Parathyroid adenoma (tissue), 2 donors: ENCODE results near the gene MSMP.

Experiments
- H2AFZ ChIP-seq: fragments of 300-600 bp; sonication (generic); one replicate; pipeline ENCODE4 v1.7.0; 2017; ENCODE audit warnings: antibody characterized with exemption, mild to moderate bottlenecking
- H3K27ac ChIP-seq: fragments of 300-600 bp; sonication (generic); one replicate; pipeline ENCODE4 v1.7.0; 2017
- H3K27me3 ChIP-seq: fragments of 300-600 bp; sonication (generic); one replicate; pipeline ENCODE4 v1.7.0; 2017; ENCODE audit warnings: low read length; ENCODE audit not compliant: control insufficient read depth, insufficient read depth
- H3K36me3 ChIP-seq: fragments of 300-600 bp; sonication (generic); one replicate; pipeline ENCODE4 v1.7.0; 2017; ENCODE audit warnings: low read length; ENCODE audit not compliant: control insufficient read depth, insufficient read depth
- H3K4me1 ChIP-seq: fragments of 300-600 bp; sonication (generic); one replicate; pipeline ENCODE4 v1.7.0; 2017; ENCODE audit warnings: control low read depth
- H3K4me2 ChIP-seq: fragments of 300-600 bp; sonication (generic); one replicate; pipeline ENCODE4 v1.7.0; 2017; ENCODE audit warnings: low read length
- H3K4me3 ChIP-seq: fragments of 300-600 bp; sonication (generic); one replicate; pipeline ENCODE4 v1.7.0; 2017; ENCODE audit warnings: low read depth, low read length
- H3K79me2 ChIP-seq: fragments of 300-600 bp; sonication (generic); one replicate; pipeline ENCODE4 v1.7.0; 2017; ENCODE audit warnings: control low read depth
- H3K9ac ChIP-seq: fragments of 300-600 bp; sonication (generic); one replicate; pipeline ENCODE4 v1.7.0; 2017; ENCODE audit warnings: mild to moderate bottlenecking
- H3K9me3 ChIP-seq: fragments of 300-600 bp; sonication (generic); one replicate; pipeline ENCODE4 v1.7.0; 2017; ENCODE audit warnings: low read length; ENCODE audit not compliant: control insufficient read depth
- CTCF ChIP-seq: fragments of 300-600 bp; sonication (generic); IDR thresholded peaks from one replicate; pipeline ENCODE4 v1.7.0; 2017; ENCODE audit warnings: antibody characterized with exemption, mild to moderate bottlenecking
- donor health status: primary hyperparathyroidism.

The MSMP gene

GRCh38 chr9:35760651-35761050, 6.6 kb upstream of the MSMP start:
- TF ChIP-seq CTCF: no peak
- H3K4me3 ChIP-seq: no peak overlapping the region
- no peaks in the 10 kb centered on the region for H3K27me3 ChIP-seq
- no peaks in the 10 kb centered on the region for H3K9me3 ChIP-seq
- H3K4me2 ChIP-seq: no peak overlapping the region
- H2AFZ ChIP-seq: no peak overlapping the region
- H3K36me3 ChIP-seq: no peaks in the 10 kb centered on the region
- no peaks in the 10 kb centered on the region for H3K79me2 ChIP-seq
- no peak overlapping the region for H3K27ac ChIP-seq
- no peaks in the 10 kb centered on the region for H3K4me1 ChIP-seq
- no peak overlapping the region for H3K9ac ChIP-seq

DNA sequence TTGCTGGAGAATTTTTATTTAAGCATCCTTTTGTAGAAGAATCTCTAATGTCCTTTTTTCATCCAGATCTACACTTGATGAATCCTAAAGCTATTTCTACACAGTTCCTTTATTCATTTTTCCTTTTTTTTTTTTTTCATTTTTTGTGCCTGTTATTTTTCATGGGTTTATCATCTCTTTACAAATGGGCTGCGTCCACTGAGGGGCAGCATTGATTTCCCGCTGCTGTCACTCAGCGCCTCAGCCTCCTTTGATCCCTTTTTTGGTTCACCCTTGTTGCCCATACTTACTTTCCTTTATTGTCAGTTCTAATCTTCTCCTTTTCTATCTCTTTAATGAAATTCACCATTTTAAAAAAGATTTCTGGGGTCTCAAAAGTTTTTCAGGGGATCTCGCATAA, 5.7 kb upstream of the MSMP start:
- Histone ChIP-seq H3K79me2 (no peaks in the 10 kb centered on the region), H3K4me2 (no peak overlapping the region), H3K36me3 (no peaks in the 10 kb centered on the region), H3K27me3 (no peaks in the 10 kb centered on the region), H3K9ac (no peak overlapping the region), H3K4me3 (no peak overlapping the region), H2AFZ (no peak overlapping the region), H3K4me1 (no peaks in the 10 kb centered on the region), H3K27ac (no peak overlapping the region), H3K9me3 (no peaks in the 10 kb centered on the region)
- TF ChIP-seq CTCF: no peak

DNA sequence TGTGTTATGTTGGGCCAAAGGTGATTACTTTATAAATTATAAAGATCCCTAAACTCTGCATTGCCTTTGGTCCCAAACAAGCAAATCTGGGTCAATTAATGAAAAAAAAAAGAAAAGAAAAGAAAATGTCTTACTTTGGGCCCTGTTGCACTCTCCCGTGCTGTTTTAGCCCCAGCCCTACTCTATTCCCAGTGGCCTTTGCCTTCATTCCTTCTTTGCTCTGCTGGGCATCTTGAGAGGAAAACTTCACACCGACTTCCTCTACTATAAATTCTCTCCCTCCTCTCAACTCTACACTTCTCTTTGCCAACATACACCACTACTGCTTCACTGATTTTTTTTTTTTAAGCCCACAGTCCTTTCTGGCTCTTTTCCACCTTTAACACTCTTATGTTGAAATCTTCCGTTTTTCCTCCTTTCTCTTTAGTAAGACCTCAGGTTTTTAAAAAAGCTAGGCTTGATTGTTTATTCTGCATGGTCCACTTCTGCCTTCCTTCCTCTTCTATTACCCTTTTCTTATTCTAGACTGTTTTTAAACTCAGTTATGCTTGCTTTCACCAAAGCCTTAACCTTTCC, 4.5 kb upstream of the MSMP start:
- H3K9ac ChIP-seq: no peak overlapping the region
- H2AFZ ChIP-seq: no peak overlapping the region
- no peak overlapping the region for H3K4me3 ChIP-seq
- H3K4me2 ChIP-seq: no peak overlapping the region
- no peak overlapping the region for H3K27ac ChIP-seq
- no peaks in the 10 kb centered on the region for H3K9me3 ChIP-seq
- no peaks in the 10 kb centered on the region for H3K36me3 ChIP-seq
- no peaks in the 10 kb centered on the region for H3K79me2 ChIP-seq
- TF ChIP-seq CTCF: no peak
- no peaks in the 10 kb centered on the region for H3K27me3 ChIP-seq
- no peaks in the 10 kb centered on the region for H3K4me1 ChIP-seq

DNA sequence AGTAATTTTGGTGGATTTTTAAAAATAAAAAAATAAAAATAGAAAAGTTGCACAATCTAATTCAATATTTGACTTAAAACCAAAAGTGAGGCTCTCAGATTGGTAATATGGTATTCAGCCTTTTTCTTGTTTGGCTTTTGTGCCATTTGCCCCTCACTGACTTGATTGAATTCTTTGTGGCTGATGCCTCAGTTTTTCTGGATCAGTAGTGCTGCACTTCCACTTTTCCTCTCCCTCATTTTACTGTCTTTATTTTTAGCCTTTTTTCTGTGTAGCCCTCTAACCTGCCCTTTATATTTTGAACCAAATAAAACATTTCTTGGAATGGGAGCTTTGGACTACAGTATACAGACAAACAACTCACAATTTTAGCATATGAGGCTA, 3.8 kb upstream of the MSMP start:
- Histone ChIP-seq H3K27me3 (no peaks in the 10 kb centered on the region), H3K4me2 (peak overlapping the region; percentile 96), H3K27ac (no peak overlapping the region), H3K36me3 (no peaks in the 10 kb centered on the region), H3K9ac (no peak overlapping the region), H3K79me2 (no peaks in the 10 kb centered on the region), H3K4me1 (no peaks in the 10 kb centered on the region), H3K9me3 (no peaks in the 10 kb centered on the region), H2AFZ (no peak overlapping the region), H3K4me3 (peak overlapping the region; percentile 72)
- no peak for TF ChIP-seq CTCF

GRCh38 chr9:35757226-35757891, 3.3 kb upstream of the MSMP start:
- peak overlapping the region; percentile 83 for H3K27ac ChIP-seq
- H3K27me3 ChIP-seq: no peaks in the 10 kb centered on the region

More at GRCh38 chr9:35757226-35757891, 3.3 kb upstream of the MSMP start:
- peak overlapping the region; percentile 96 for H3K4me2 ChIP-seq
- H3K9me3 ChIP-seq: no peaks in the 10 kb centered on the region
- H3K4me3 ChIP-seq: peak overlapping the region; percentile 72
- TF ChIP-seq CTCF: no peak
- no peaks in the 10 kb centered on the region for H3K36me3 ChIP-seq
- no peaks in the 10 kb centered on the region for H3K4me1 ChIP-seq
- H2AFZ ChIP-seq: peak overlapping the region; percentile 65
- H3K9ac ChIP-seq: peak overlapping the region; percentile 19
- H3K79me2 ChIP-seq: no peaks in the 10 kb centered on the region
